IMR-90 (cell line): Measurements from ENCODE around the gene SLC17A8. TPM values are rescaled to one million over a fixed set of nuclear protein-coding genes. Genes with fewer than 3 reads are reported as not detected.

Source experiments
- ATAC-seq: fragments of 200-7000 bp; cut with Tn5 transposase; 2 replicates; pipeline ENCODE4 v1.9.1; 2020; ENCODE audit warnings: low read depth, mild to moderate bottlenecking, moderate library complexity
- BruUV-seq: library from RNA; stranded (reverse); fragments of 400-500 nt; replicated peaks from 2 replicates; lab custom pipeline; 2021; lab: Mats Ljungman, UMichigan
- CTCF ChIA-PET: fragments of 300-600 bp; formaldehyde crosslinking; extraction: SDS; loops from one replicate; lab custom pipeline; 2021; ENCODE audit warnings: antibody characterized with exemption; lab: Yijun Ruan, JAX
- POLR2A ChIA-PET: fragments of 300-600 bp; sonication (Branson Sonifier 250); formaldehyde crosslinking; loops from one replicate; lab custom pipeline; 2022; ENCODE audit warnings: antibody characterized with exemption; ENCODE audit not compliant: unreplicated experiment; lab: Charles Lee
- DNase-seq: peaks from one replicate; pipeline ENCODE4 v3.0.0; 2013
- H2AFZ ChIP-seq: replicated peaks from 2 replicates; pipeline ENCODE3; 2013; ENCODE audit warnings: low read length, mild to moderate bottlenecking; ENCODE audit not compliant: poor library complexity
- H2AK5ac ChIP-seq: 2 replicates; pipeline ENCODE4 v1.6.1; 2013; ENCODE audit warnings: low read depth, low read length, inconsistent platforms
- H2AK9ac ChIP-seq: replicated peaks from 2 replicates; pipeline ENCODE3; 2013; ENCODE audit warnings: mild to moderate bottlenecking, low read depth, low read length, moderate library complexity; ENCODE audit not compliant: poor library complexity
- H2BK120ac ChIP-seq: 2 replicates; pipeline ENCODE4 v1.6.1; 2013; ENCODE audit warnings: low read depth, low read length, inconsistent platforms
- H2BK15ac ChIP-seq: 3 replicates; pipeline ENCODE4 v1.6.1; 2013; ENCODE audit warnings: low read depth, low read length, inconsistent platforms
- H2BK20ac ChIP-seq: 2 replicates; pipeline ENCODE4 v1.6.1; 2013; ENCODE audit warnings: low read depth, mild to moderate bottlenecking, inconsistent platforms, low read length, moderate library complexity
- H2BK5ac ChIP-seq: 2 replicates; pipeline ENCODE4 v1.6.1; 2013; ENCODE audit warnings: mild to moderate bottlenecking, low read depth, low read length, inconsistent platforms; ENCODE audit not compliant: poor library complexity, severe bottlenecking
- H3K14ac ChIP-seq: replicated peaks from 2 replicates; pipeline ENCODE4 v1.6.1; 2013; ENCODE audit warnings: low read depth, low read length, inconsistent platforms
- H3K18ac ChIP-seq: 2 replicates; pipeline ENCODE4 v1.6.1; 2013; ENCODE audit warnings: low read depth, low read length, control low read depth
- H3K23ac ChIP-seq: 2 replicates; pipeline ENCODE4 v1.6.1; 2013; ENCODE audit warnings: low read depth, low read length, inconsistent platforms
- H3K27ac ChIP-seq: 2 replicates; pipeline ENCODE4 v1.5.1; 2013; ENCODE audit warnings: mild to moderate bottlenecking, control low read depth, low read length; ENCODE audit not compliant: insufficient read depth
- H3K27me3 ChIP-seq: 2 replicates; pipeline ENCODE4 v1.6.1; 2013; ENCODE audit warnings: low read length; ENCODE audit not compliant: control insufficient read depth, insufficient read depth
- H3K36me3 ChIP-seq: 2 replicates; pipeline ENCODE4 v1.6.1; 2013; ENCODE audit warnings: low read length, mixed read lengths; ENCODE audit not compliant: control insufficient read depth, insufficient read depth
- H3K4ac ChIP-seq: 2 replicates; pipeline ENCODE4 v1.6.1; 2013; ENCODE audit warnings: low read depth, low read length, inconsistent platforms
- H3K4me1 ChIP-seq: 2 replicates; pipeline ENCODE4 v1.6.1; 2013; ENCODE audit warnings: low read length, mixed read lengths; ENCODE audit not compliant: control insufficient read depth, insufficient read depth
- H3K4me2 ChIP-seq: 2 replicates; pipeline ENCODE4 v1.6.1; 2013; ENCODE audit warnings: low read depth, mild to moderate bottlenecking, control low read depth, low read length, moderate library complexity
- H3K4me3 ChIP-seq: 2 replicates; pipeline ENCODE4 v1.5.1; 2013; ENCODE audit warnings: low read depth, mild to moderate bottlenecking, control low read depth, low read length, moderate library complexity; ENCODE audit not compliant: insufficient read depth
- H3K56ac ChIP-seq: 2 replicates; pipeline ENCODE4 v1.6.1; 2013; ENCODE audit warnings: low read length, inconsistent platforms; ENCODE audit not compliant: insufficient read depth; ENCODE audit errors: extremely low read depth
- H3K79me1 ChIP-seq, 2 experiments: 2 replicates each; pipeline ENCODE4 v1.6.1; 2013; ENCODE audit warnings: low read length in 2 of 2, inconsistent platforms in 1 of 2, low read depth in 1 of 2
- H3K9ac ChIP-seq: 2 replicates; pipeline ENCODE4 v1.6.1; 2013; ENCODE audit warnings: low read depth, low read length, control low read depth
- H3K9me1 ChIP-seq: 2 replicates; pipeline ENCODE4 v1.6.1; 2013; ENCODE audit warnings: low read length, inconsistent platforms; ENCODE audit not compliant: insufficient read depth
- H3K9me3 ChIP-seq: 2 replicates; pipeline ENCODE4 v1.6.1; 2013; ENCODE audit warnings: low read length; ENCODE audit not compliant: control insufficient read depth, insufficient read depth
- H4K20me1 ChIP-seq: 2 replicates; pipeline ENCODE4 v1.6.1; 2013; ENCODE audit warnings: low read length, inconsistent platforms; ENCODE audit not compliant: insufficient read depth
- H4K5ac ChIP-seq: 2 replicates; pipeline ENCODE4 v1.6.1; 2013; ENCODE audit warnings: mild to moderate bottlenecking, low read depth, low read length, control low read depth
- H4K8ac ChIP-seq, 2 experiments: 2 replicates each; pipeline ENCODE4 v1.6.1; 2013; ENCODE audit warnings: low read depth in 2 of 2, low read length in 2 of 2, control low read depth in 1 of 2, inconsistent platforms in 1 of 2
- H4K91ac ChIP-seq: 2 replicates; pipeline ENCODE4 v1.6.1; 2013; ENCODE audit warnings: low read depth, low read length, inconsistent platforms; ENCODE audit not compliant: insufficient read depth
- CEBPB ChIP-seq: IDR thresholded peaks from 2 replicates; pipeline ENCODE4 v1.6.1; 2012; ENCODE audit warnings: low read depth, low read length, improper control_type of control experiment
- CHD1 ChIP-seq: IDR thresholded peaks from 2 replicates; pipeline ENCODE4 v1.6.1; 2012; ENCODE audit warnings: low read depth, low read length, improper control_type of control experiment
- CTCF ChIP-seq: conservative IDR thresholded peaks from 2 replicates; pipeline ENCODE4 v1.5.1; 2012; ENCODE audit warnings: mild to moderate bottlenecking, low read depth, low read length, improper control_type of control experiment
- FOS ChIP-seq: fragments of 150-350 bp; IDR thresholded peaks from 2 replicates; pipeline ENCODE4 v1.6.1; 2016; ENCODE audit warnings: low read depth, low read length
- MAFK ChIP-seq: IDR thresholded peaks from 2 replicates; pipeline ENCODE4 v1.6.1; 2012; ENCODE audit warnings: low read depth, low read length, improper control_type of control experiment
- MXI1 ChIP-seq: IDR thresholded peaks from 2 replicates; pipeline ENCODE4 v1.6.1; 2012; ENCODE audit warnings: low read depth, mild to moderate bottlenecking, low read length, moderate library complexity, borderline replicate concordance
- NFE2L2 ChIP-seq: fragments of 150-350 bp; IDR thresholded peaks from 2 replicates; pipeline ENCODE4 v1.6.1; 2016; ENCODE audit warnings: low read depth, mild to moderate bottlenecking, low read length
- POLR2A ChIP-seq: IDR thresholded peaks from 2 replicates; pipeline ENCODE4 v1.6.1; 2012; ENCODE audit warnings: mild to moderate bottlenecking, low read depth, low read length
- RAD21 ChIP-seq: IDR thresholded peaks from 2 replicates; pipeline ENCODE4 v1.6.1; 2012; ENCODE audit warnings: low read length, improper control_type of control experiment
- RCOR1 ChIP-seq: IDR thresholded peaks from 2 replicates; pipeline ENCODE4 v1.6.1; 2012; ENCODE audit warnings: mild to moderate bottlenecking, low read length, improper control_type of control experiment; ENCODE audit not compliant: insufficient replicate concordance
- RFX5 ChIP-seq: IDR thresholded peaks from 2 replicates; pipeline ENCODE4 v1.8.0; 2012; ENCODE audit warnings: low read depth, mild to moderate bottlenecking, low read length, moderate library complexity
- SMC3 ChIP-seq: fragments of 150-350 bp; IDR thresholded peaks from 2 replicates; pipeline ENCODE4 v1.6.1; 2016; ENCODE audit warnings: low read depth, mild to moderate bottlenecking, antibody characterized with exemption, low read length, moderate library complexity
- USF2 ChIP-seq: fragments of 150-350 bp; IDR thresholded peaks from 2 replicates; pipeline ENCODE4 v1.6.1; 2017; ENCODE audit warnings: mild to moderate bottlenecking, antibody characterized with exemption, low read length, low read depth
- WGBS, 2 experiments: methylation state at CpG; one replicate each; pipeline versions ENCODE4 v1.1.5 to v1.1.7; 2013; ENCODE audit warnings: missing lambda C conversion rate in 2 of 2; ENCODE audit not compliant: insufficient read length in 1 of 2; ENCODE audit errors: extremely low coverage in 2 of 2; 5-methylcytosine and 5-hydroxymethylcytosine counted together
- dilution Hi-C: fragments of 300-500 bp; cut with HindIII; formaldehyde crosslinking; loops from one replicate; pipeline ENCODE4 v1.14.3; 2018; ENCODE audit warnings: low sequenced_read_pairs; ENCODE audit not compliant: unreplicated experiment
- in situ Hi-C: fragments of 300-500 bp; cut with MboI; formaldehyde crosslinking; loops from 3 replicates; pipeline ENCODE4 v1.14.3; 2019; ENCODE audit warnings: low sequenced_read_pairs, inconsistent platforms, mixed read lengths
- intact Hi-C: fragments of 100-400 bp; cut with micrococcal nuclease; formaldehyde crosslinking; loops from 2 replicates; pipeline ENCODE4 v1.10.0; 2022
- polyA plus RNA-seq, 3 experiments: library from polyadenylated mRNA; depleted of rRNA; stranded (reverse); fragments of >200 nt; gene quantifications; 2 replicates each; pipeline ENCODE4 v1.2.3, GENCODE V29; 2012; ENCODE audit warnings: low replicate concordance in 1 of 3
- total RNA-seq: library from RNA; depleted of rRNA; stranded (reverse); fragments of >200 nt; gene quantifications from 2 replicates; pipeline ENCODE4 v1.2.3, GENCODE V29; 2012

Gene SLC17A8
- total and polyA plus RNA-seq, 2 of the 4 experiments (the other 2 are of a cell fraction) = not detected

- Histone ChIP-seq H3K9ac (no peak overlapping the region), H2AFZ (no peak overlapping the region), H4K91ac (no peak overlapping the region), H3K18ac (no peak overlapping the region), H3K4me2 (no peak overlapping the region), H2BK15ac (no peak overlapping the region), H3K36me3 (no peaks in the 10 kb centered on the region), H3K27ac (no peak overlapping the region), H3K4me1 (no peaks in the 10 kb centered on the region), H3K79me1 (no peaks in the 10 kb centered on the region), H4K5ac (no peak overlapping the region), H2BK20ac (no peak overlapping the region), H4K20me1 (no peaks in the 10 kb centered on the region), H3K56ac (no peak overlapping the region), H3K4me3 (no peak overlapping the region), H3K9me1 (no peaks in the 10 kb centered on the region), H2AK5ac (no peak overlapping the region), H2AK9ac (no peak overlapping the region), H2BK5ac (no peak overlapping the region), H4K8ac (no peak overlapping the region), H2BK120ac (no peak overlapping the region), H3K27me3 (no peaks in the 10 kb centered on the region; the same call in 1 of the 2 replicates), H3K23ac (no peak overlapping the region), H3K14ac (no peak overlapping the region), H3K9me3 (no peaks in the 10 kb centered on the region), H3K4ac (no peak overlapping the region)
- POLR2A ChIA-PET = no interaction called here
- BruUV-seq = no TSS peak
- DNase-seq (no peak), ATAC-seq (no peak)
- CTCF ChIA-PET = no interaction called here
- TF ChIP-seq NFE2L2 (no peak), USF2 (no peak), SMC3 (no peak), RCOR1 (no peak), CHD1 (no peak), FOS (no peak), MXI1 (no peak), CEBPB (no peak), POLR2A (no peak), RAD21 (no peak), RFX5 (no peak), CTCF (no peak), MAFK (no peak)
- in situ Hi-C loops (no loop called here), dilution Hi-C loops (no loop called here), intact Hi-C loops (no loop called here)
- no CpG with 5 or more reads among the region's 1 CpG for WGBS, 2 experiments
These were observed 85.5 kb downstream of the SLC17A8 start for GRCh38 chr12:100442403-100442802.
